ENCODE data around the gene PLEKHA5. TPM values are rescaled to one million over a fixed set of nuclear protein-coding genes. Genes with fewer than 3 reads are reported as not detected.

Gene PLEKHA5
- total and polyA plus RNA-seq, 2 experiments from 2014 or later = 88.4 to 103 TPM

- no peaks in the 10 kb centered on the region for H3K36me3 ChIP-seq
- no peaks in the 10 kb centered on the region for H3K9me3 ChIP-seq (ENCODE audit: low read depth)
- H3K27me3 ChIP-seq = no peaks in the 10 kb centered on the region
- H3K4me3 ChIP-seq = no peak overlapping the region
- peak overlapping the region; percentile 77 for H3K27ac ChIP-seq
- peaks cover 50% of the 10 kb centered on the region for H3K4me1 ChIP-seq (ENCODE audit: low read depth)
- DNase-seq (ENCODE audit: low read depth in 1 of 2, low spot score in 1 of 2) = peak in 1 of 2 donors; percentile 40
- TF ChIP-seq, protein P1, sequence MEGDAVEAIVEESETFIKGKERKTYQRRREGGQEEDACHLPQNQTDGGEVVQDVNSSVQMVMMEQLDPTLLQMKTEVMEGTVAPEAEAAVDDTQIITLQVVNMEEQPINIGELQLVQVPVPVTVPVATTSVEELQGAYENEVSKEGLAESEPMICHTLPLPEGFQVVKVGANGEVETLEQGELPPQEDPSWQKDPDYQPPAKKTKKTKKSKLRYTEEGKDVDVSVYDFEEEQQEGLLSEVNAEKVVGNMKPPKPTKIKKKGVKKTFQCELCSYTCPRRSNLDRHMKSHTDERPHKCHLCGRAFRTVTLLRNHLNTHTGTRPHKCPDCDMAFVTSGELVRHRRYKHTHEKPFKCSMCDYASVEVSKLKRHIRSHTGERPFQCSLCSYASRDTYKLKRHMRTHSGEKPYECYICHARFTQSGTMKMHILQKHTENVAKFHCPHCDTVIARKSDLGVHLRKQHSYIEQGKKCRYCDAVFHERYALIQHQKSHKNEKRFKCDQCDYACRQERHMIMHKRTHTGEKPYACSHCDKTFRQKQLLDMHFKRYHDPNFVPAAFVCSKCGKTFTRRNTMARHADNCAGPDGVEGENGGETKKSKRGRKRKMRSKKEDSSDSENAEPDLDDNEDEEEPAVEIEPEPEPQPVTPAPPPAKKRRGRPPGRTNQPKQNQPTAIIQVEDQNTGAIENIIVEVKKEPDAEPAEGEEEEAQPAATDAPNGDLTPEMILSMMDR (IDR thresholded peaks at IDR 0.05; ENCODE audit: low read depth, low read length) = no peak
Measured at GRCh38 chr12:19154686-19155085, 25.2 kb downstream of the PLEKHA5 start.

GRCh38 chr12:19155981-19156734 lies 26.6 kb downstream of the PLEKHA5 start:
- DNase-seq (ENCODE audit: low read depth in 1 of 2, low spot score in 1 of 2) = no peak
- no peak overlapping the region for H3K4me3 ChIP-seq
- peak overlapping the region; percentile 77 for H3K27ac ChIP-seq
- TF ChIP-seq, protein P1 (IDR thresholded peaks at IDR 0.05; ENCODE audit: low read depth, low read length) = no peak
- H3K9me3 ChIP-seq (ENCODE audit: low read depth) = no peaks in the 10 kb centered on the region
- peaks cover 35% of the 10 kb centered on the region for H3K4me1 ChIP-seq (ENCODE audit: low read depth)
- H3K27me3 ChIP-seq = no peaks in the 10 kb centered on the region
- H3K36me3 ChIP-seq = no peaks in the 10 kb centered on the region

DNA sequence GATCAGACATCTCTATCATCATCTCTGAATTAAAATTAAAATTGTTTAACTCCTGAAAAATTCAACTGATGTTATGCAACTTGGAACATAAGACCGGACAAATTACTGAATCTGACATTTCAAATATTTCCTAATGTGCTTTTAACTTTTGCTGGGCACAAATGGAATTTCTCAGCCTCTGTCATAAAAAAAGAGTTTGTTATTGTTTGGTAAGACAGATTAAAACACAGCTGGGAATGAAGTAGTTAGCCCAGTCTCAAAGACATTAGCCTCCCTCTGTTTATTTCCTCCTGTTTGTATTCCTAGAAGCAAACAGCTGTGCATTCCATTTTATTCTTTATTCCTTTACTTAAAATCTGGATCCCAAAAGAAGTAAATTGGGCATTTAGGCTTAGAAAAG lies 29.4 kb downstream of the PLEKHA5 start:
- Histone ChIP-seq H3K4me3 (no peak overlapping the region), H3K9me3 (ENCODE audit: low read depth) (no peaks in the 10 kb centered on the region), H3K27me3 (no peaks in the 10 kb centered on the region), H3K4me1 (ENCODE audit: low read depth) (peaks cover 27% of the 10 kb centered on the region), H3K36me3 (no peaks in the 10 kb centered on the region), H3K27ac (no peak overlapping the region)
- TF ChIP-seq, protein P1 (IDR thresholded peaks at IDR 0.05; ENCODE audit: low read depth, low read length) = no peak
- DNase-seq (ENCODE audit: low read depth in 1 of 2, low spot score in 1 of 2) = peak in 1 of 2 donors; percentile 69

GRCh38 chr12:19161216-19161615 lies 31.7 kb downstream of the PLEKHA5 start:
- Histone ChIP-seq H3K9me3 (ENCODE audit: low read depth) (no peaks in the 10 kb centered on the region), H3K4me3 (no peak overlapping the region), H3K4me1 (ENCODE audit: low read depth) (peaks cover 8% of the 10 kb centered on the region), H3K27me3 (no peaks in the 10 kb centered on the region), H3K36me3 (no peaks in the 10 kb centered on the region), H3K27ac (no peak overlapping the region)
- DNase-seq (ENCODE audit: low read depth in 1 of 2, low spot score in 1 of 2) = no peak
- TF ChIP-seq, protein P1 (IDR thresholded peaks at IDR 0.05; ENCODE audit: low read depth, low read length) = no peak

- no peaks in the 10 kb centered on the region for H3K36me3 ChIP-seq
- TF ChIP-seq, protein P1 (IDR thresholded peaks at IDR 0.05; ENCODE audit: low read depth, low read length) = no peak
- H3K27me3 ChIP-seq = no peaks in the 10 kb centered on the region
- peaks cover 37% of the 10 kb centered on the region for H3K4me1 ChIP-seq (ENCODE audit: low read depth)
- no peak overlapping the region for H3K27ac ChIP-seq
- no peaks in the 10 kb centered on the region for H3K9me3 ChIP-seq (ENCODE audit: low read depth)
- DNase-seq (ENCODE audit: low read depth in 1 of 2, low spot score in 1 of 2) = no peak
- H3K4me3 ChIP-seq = no peak overlapping the region
Measured at GRCh38 chr12:19165451-19165850, 35.9 kb downstream of the PLEKHA5 start.

Measured in cardiac muscle cell (in vitro differentiated cells and primary cell).